ENCODE measurements around the gene RNF150.

The RNF150 gene

GRCh38 chr4:141131723-141132071 is 1.6 kb downstream of the RNF150 start:
- DNase-seq (ENCODE audit: low read depth): no peak

- DNase-seq (ENCODE audit: low read depth): no peak
Measured at GRCh38 chr4:141130947-141131605, 2.2 kb downstream of the RNF150 start.

- DNase-seq (ENCODE audit: low read depth): no peak
Measured at GRCh38 chr4:141127884-141128283, 5.4 kb downstream of the RNF150 start.

- no peak for DNase-seq (ENCODE audit: low read depth)
Measured at GRCh38 chr4:141126769-141127168, 6.5 kb downstream of the RNF150 start.

- no peak for DNase-seq (ENCODE audit: low read depth)
Measured at GRCh38 chr4:141124224-141124623, 9.0 kb downstream of the RNF150 start.

- DNase-seq (ENCODE audit: low read depth): no peak
Measured at GRCh38 chr4:141121768-141122454, 11.4 kb downstream of the RNF150 start.

- DNase-seq (ENCODE audit: low read depth): no peak
Measured at GRCh38 chr4:141121101-141121500, 12.2 kb downstream of the RNF150 start.

GRCh38 chr4:141120036-141120593 is 13.2 kb downstream of the RNF150 start:
- DNase-seq (ENCODE audit: low read depth): no peak

- DNase-seq (ENCODE audit: low read depth): no peak
Measured at GRCh38 chr4:141119071-141119470, 14.2 kb downstream of the RNF150 start.

GRCh38 chr4:141118381-141118780 is 14.9 kb downstream of the RNF150 start:
- no peak for DNase-seq (ENCODE audit: low read depth)

GRCh38 chr4:141117935-141118334 is 15.3 kb downstream of the RNF150 start:
- no peak for DNase-seq (ENCODE audit: low read depth)

- no peak for DNase-seq (ENCODE audit: low read depth)
Measured at GRCh38 chr4:141109983-141110382, 23.3 kb downstream of the RNF150 start.

GRCh38 chr4:141107927-141108326 is 25.3 kb downstream of the RNF150 start:
- DNase-seq (ENCODE audit: low read depth): no peak

- DNase-seq (ENCODE audit: low read depth): no peak
Measured at GRCh38 chr4:141102367-141102766, 30.9 kb downstream of the RNF150 start.

- DNase-seq (ENCODE audit: low read depth): no peak
Measured at GRCh38 chr4:141101511-141101910, 31.8 kb downstream of the RNF150 start.

- no peak for DNase-seq (ENCODE audit: low read depth)
Measured at GRCh38 chr4:141099326-141099725, 33.9 kb downstream of the RNF150 start.

- no peak for DNase-seq (ENCODE audit: low read depth)
Measured at GRCh38 chr4:141098163-141098562, 35.1 kb downstream of the RNF150 start.

GRCh38 chr4:141090473-141090872 is 42.8 kb downstream of the RNF150 start:
- DNase-seq (ENCODE audit: low read depth): no peak

GRCh38 chr4:141081921-141082395 is 51.3 kb downstream of the RNF150 start:
- no peak for DNase-seq (ENCODE audit: low read depth)

GRCh38 chr4:141080668-141081067 is 52.6 kb downstream of the RNF150 start:
- DNase-seq (ENCODE audit: low read depth): no peak

- no peak for DNase-seq (ENCODE audit: low read depth)
Measured at GRCh38 chr4:141079393-141079930, 53.8 kb downstream of the RNF150 start.

- DNase-seq (ENCODE audit: low read depth): peak; percentile 30
Measured at GRCh38 chr4:141078871-141079270, 54.4 kb downstream of the RNF150 start.

GRCh38 chr4:141077611-141078225 is 55.6 kb downstream of the RNF150 start:
- no peak for DNase-seq (ENCODE audit: low read depth)
